Activated T-cell treated with anti-CD3 and anti-CD28 coated beads for 24 hours (primary cell): ENCODE data around the gene NRSN2.
"Not testable (repeated sequence)": the region's sequence is repeated elsewhere in the genome, so short reads cannot be mapped to it uniquely, and the experiment has no call there.

ENCODE experiments used
- DNase-seq: peaks from one replicate; pipeline ENCODE4 v3.0.0-alpha.2; 2020; ENCODE audit warnings: low read depth

The NRSN2 gene

GRCh38 chr20:354298-354977 lies 7.5 kb downstream of the NRSN2 start:
- peak; percentile 73 for DNase-seq

- not testable (repeated sequence) for DNase-seq
Observed at GRCh38 chr20:356154-356553, 9.2 kb downstream of the NRSN2 start.

GRCh38 chr20:356745-357144 lies 9.8 kb downstream of the NRSN2 start:
- no peak for DNase-seq

- no peak for DNase-seq
Observed at GRCh38 chr20:358891-359555, 12.1 kb downstream of the NRSN2 start.

- no peak for DNase-seq
Observed at GRCh38 chr20:361561-361960, 14.7 kb downstream of the NRSN2 start.

- no peak for DNase-seq
Observed at GRCh38 chr20:362271-363254, 15.7 kb downstream of the NRSN2 start.

GRCh38 chr20:363319-364078 lies 16.6 kb downstream of the NRSN2 start:
- no peak for DNase-seq

GRCh38 chr20:364905-365794 lies 18.2 kb downstream of the NRSN2 start:
- no peak for DNase-seq

GRCh38 chr20:366041-366718 lies 19.3 kb downstream of the NRSN2 start:
- no peak for DNase-seq

- no peak for DNase-seq
Observed at GRCh38 chr20:366719-367485, 20.0 kb downstream of the NRSN2 start.

- no peak for DNase-seq
Observed at GRCh38 chr20:367486-367887, 20.6 kb downstream of the NRSN2 start.

GRCh38 chr20:368915-369314 lies 22.0 kb downstream of the NRSN2 start:
- no peak for DNase-seq

- no peak for DNase-seq
Observed at GRCh38 chr20:370151-370600, 23.3 kb downstream of the NRSN2 start.

GRCh38 chr20:370977-371754 lies 24.3 kb downstream of the NRSN2 start:
- DNase-seq: no peak

GRCh38 chr20:371755-372542 lies 25.0 kb downstream of the NRSN2 start:
- DNase-seq: no peak

- DNase-seq: not testable (repeated sequence)
Observed at GRCh38 chr20:372543-373082, 25.7 kb downstream of the NRSN2 start.

- DNase-seq: no peak
Observed at GRCh38 chr20:373171-373890, 26.4 kb downstream of the NRSN2 start.
